Lung (tissue), 12 donors: Measurements from ENCODE around the gene NHERF2. TPM values are rescaled to one million over a fixed set of nuclear protein-coding genes. Genes with fewer than 3 reads are reported as not detected.

Experiments
- ATAC-seq: fragments of 200-7000 bp; cut with Tn5 transposase; one replicate; pipeline ENCODE4 v1.9.1; 2020; ENCODE audit warnings: moderate number of reproducible peaks; ENCODE audit not compliant: insufficient read depth, low FRiP score
- DNase-seq, 3 donors: peaks; one replicate each; pipeline ENCODE4 v3.0.0-alpha.2; 2013 to 2017
- H3K27ac ChIP-seq, 2 donors: one replicate each; pipeline ENCODE4 v1.5.1; 2013; ENCODE audit warnings: mild to moderate bottlenecking in 2 of 2, moderate library complexity in 2 of 2, control low read depth in 1 of 2, inconsistent platforms in 1 of 2, low read depth in 1 of 2, low read length in 1 of 2
- H3K27me3 ChIP-seq, 3 donors: one replicate each; pipeline ENCODE4 v1.5.1; 2013; ENCODE audit warnings: low read length in 2 of 3; ENCODE audit not compliant: control insufficient read depth in 3 of 3, insufficient read depth in 3 of 3
- H3K36me3 ChIP-seq, 4 donors: one replicate each; pipeline ENCODE4 v1.5.1; 2013; ENCODE audit warnings: low read length in 4 of 4, mild to moderate bottlenecking in 1 of 4, moderate library complexity in 1 of 4; ENCODE audit not compliant: control insufficient read depth in 4 of 4, insufficient read depth in 4 of 4
- H3K4me1 ChIP-seq, 5 donors: one replicate each; pipeline ENCODE4 v1.5.1; 2013; ENCODE audit warnings: low read length in 5 of 5, mild to moderate bottlenecking in 2 of 5, moderate library complexity in 1 of 5; ENCODE audit not compliant: control insufficient read depth in 5 of 5, insufficient read depth in 5 of 5
- H3K4me3 ChIP-seq: one replicate; pipeline ENCODE4 v1.5.1; 2013; ENCODE audit warnings: mild to moderate bottlenecking, control low read depth, moderate library complexity
- H3K9ac ChIP-seq, 2 donors: one replicate each; pipeline ENCODE4 v1.5.1; 2013; ENCODE audit warnings: low read length in 2 of 2, control low read depth in 1 of 2; ENCODE audit not compliant: insufficient read depth in 1 of 2
- H3K9me3 ChIP-seq, 4 donors: one replicate each; pipeline ENCODE4 v1.5.1; 2013; ENCODE audit warnings: low read length in 3 of 4, mild to moderate bottlenecking in 1 of 4, moderate library complexity in 1 of 4; ENCODE audit not compliant: control insufficient read depth in 4 of 4, insufficient read depth in 3 of 4
- CTCF ChIP-seq: IDR thresholded peaks from 2 replicates; pipeline ENCODE4 v1.5.1; 2012; ENCODE audit warnings: mild to moderate bottlenecking; ENCODE audit errors: control extremely low read depth, extremely low read depth
- WGBS, 2 donors: extraction: QIAGEN DNeasy Blood & Tissue Kit; methylation state at CpG; one replicate each; pipeline ENCODE4 v1.1.7; 2013; 5-methylcytosine and 5-hydroxymethylcytosine counted together
- polyA plus RNA-seq, 2 donors: library from polyadenylated mRNA; stranded (reverse); fragments of 200-250 nt; gene quantifications; one replicate each; pipeline ENCODE4 v1.2.1, GENCODE V29; 2013
- total RNA-seq, 2 donors: library from RNA; depleted of rRNA in 1 of 2; stranded (reverse); fragments of >200 nt in 1 of 2; gene quantifications; one replicate each; pipeline ENCODE4 v1.2.1, GENCODE V29; 2014 to 2021
- donor health status: control.
- donor health status: control.
- donor health status: Bipolar disorder and iron deficiency.
- donor health status: healthy.
- donor health status: DM: yes; HTN: yes; CAD: no.

Gene NHERF2
- total and polyA plus RNA-seq, 4 donors: 142 to 468 (median 245) TPM

GRCh38 chr16:2082171-2082982 lies 55.7 kb downstream of the NHERF2 start:
- Histone ChIP-seq H3K4me3 (no peak overlapping the region), H3K9ac (no peak overlapping the region), H3K27ac (peak overlapping the region in 1 of 2 donors; percentile 44), H3K27me3 (no peaks in the 10 kb centered on the region), H3K9me3 (peaks cover 0 to 1% (median 0%) of the 10 kb centered on the region in 4 donors), H3K4me1 (peaks cover 0 to 36% (median 14%) of the 10 kb centered on the region in 5 donors), H3K36me3 (peaks cover 0 to 84% (median 20%) of the 10 kb centered on the region in 4 donors)
- ATAC-seq (no peak), DNase-seq (peak; percentile 85 to 90 (median 88))
- TF ChIP-seq CTCF: no peak
- WGBS, 2 donors: 72 to 78% methylated on average over 29 to 32 of the region's 32 CpGs

- peak overlapping the region in 1 of 2 donors; percentile 54 for H3K27ac ChIP-seq
- peak; percentile 92 to 97 (median 95) for DNase-seq
Measured at GRCh38 chr16:2082983-2083364, 56.3 kb downstream of the NHERF2 start.

GRCh38 chr16:2083409-2083808 lies 56.7 kb downstream of the NHERF2 start:
- H3K9ac ChIP-seq: no peak overlapping the region
- peak overlapping the region in 1 of 2 donors; percentile 54 for H3K27ac ChIP-seq
- H3K9me3 ChIP-seq: peaks cover 0 to 1% (median 0%) of the 10 kb centered on the region in 4 donors
- no peak for TF ChIP-seq CTCF
- H3K4me3 ChIP-seq: no peak overlapping the region
- H3K4me1 ChIP-seq: peaks cover 0 to 36% (median 14%) of the 10 kb centered on the region in 5 donors
- DNase-seq (no peak), ATAC-seq (no peak)
- H3K27me3 ChIP-seq: no peaks in the 10 kb centered on the region
- 69 to 74% methylated on average over 17 to 19 of the region's 19 CpGs for WGBS, 2 donors
- peaks cover 3 to 89% (median 25%) of the 10 kb centered on the region in 4 donors for H3K36me3 ChIP-seq

More at GRCh38 chr16:2082983-2083364, 56.3 kb downstream of the NHERF2 start:
- peaks cover 0 to 1% (median 0%) of the 10 kb centered on the region in 4 donors for H3K9me3 ChIP-seq
- peaks cover 3 to 85% (median 23%) of the 10 kb centered on the region in 4 donors for H3K36me3 ChIP-seq
- WGBS, 2 donors: 49 to 52% methylated on average over 16 of the region's 16 CpGs
- H3K9ac ChIP-seq: no peak overlapping the region
- ATAC-seq: no peak
- H3K27me3 ChIP-seq: no peaks in the 10 kb centered on the region
- H3K4me1 ChIP-seq: peaks cover 0 to 36% (median 14%) of the 10 kb centered on the region in 5 donors
- TF ChIP-seq CTCF: no peak
- no peak overlapping the region for H3K4me3 ChIP-seq
